Astrocyte (in vitro differentiated cells and primary cell): ENCODE data around the gene XXYLT1. TPM values are rescaled to one million over a fixed set of nuclear protein-coding genes. Genes with fewer than 3 reads are reported as not detected.

Source experiments
- DNase-seq: peaks from one replicate; pipeline ENCODE4 v3.0.0-alpha.2; 2010; ENCODE audit warnings: low read depth
- FAIRE-seq: peaks from 2 replicates; lab custom pipeline; 2011; peaks lifted over from hg19 to GRCh38; lab: Jason Lieb, UNC
- H2AFZ ChIP-seq: 2 replicates; pipeline ENCODE4 v1.6.0; 2012; ENCODE audit warnings: low read depth, low read length, inconsistent platforms
- H3K27ac ChIP-seq: 2 replicates; pipeline ENCODE4 v1.5.1; 2011; ENCODE audit warnings: low read depth, low read length, inconsistent platforms
- H3K27me3 ChIP-seq: 2 replicates; pipeline ENCODE4 v1.6.0; 2011; ENCODE audit warnings: low read length, inconsistent platforms; ENCODE audit not compliant: insufficient read depth
- H3K36me3 ChIP-seq: 2 replicates; pipeline ENCODE4 v1.5.1; 2011; ENCODE audit warnings: low read length, inconsistent platforms; ENCODE audit not compliant: insufficient read depth
- H3K4me1 ChIP-seq: 2 replicates; pipeline ENCODE4 v1.5.1; 2011; ENCODE audit warnings: low read length, inconsistent platforms; ENCODE audit not compliant: insufficient read depth
- H3K4me2 ChIP-seq: 2 replicates; pipeline ENCODE4 v1.6.0; 2012; ENCODE audit warnings: low read length, inconsistent platforms
- H3K4me3 ChIP-seq: 2 replicates; pipeline ENCODE4 v1.5.1; 2011; ENCODE audit warnings: low read depth, mild to moderate bottlenecking, low read length, inconsistent platforms; ENCODE audit not compliant: insufficient read depth
- H3K79me2 ChIP-seq: 2 replicates; pipeline ENCODE4 v1.6.0; 2012; ENCODE audit warnings: mild to moderate bottlenecking, low read length, inconsistent platforms; ENCODE audit not compliant: insufficient read depth
- H3K9ac ChIP-seq: 2 replicates; pipeline ENCODE4 v1.6.0; 2012; ENCODE audit warnings: mild to moderate bottlenecking, low read length, inconsistent platforms
- H3K9me3 ChIP-seq: 2 replicates; pipeline ENCODE4 v1.5.1; 2012; ENCODE audit warnings: low read depth, mild to moderate bottlenecking, low read length, inconsistent platforms; ENCODE audit not compliant: insufficient read depth
- H4K20me1 ChIP-seq: 2 replicates; pipeline ENCODE4 v1.6.0; 2012; ENCODE audit warnings: low read length, inconsistent platforms; ENCODE audit not compliant: insufficient read depth
- H3K27ac Mint-ChIP-seq: one replicate; pipeline ENCODE4 v1.8.0; 2021; ENCODE audit warnings: mild to moderate bottlenecking, mixed read lengths; ENCODE audit not compliant: unreplicated experiment
- H3K27me3 Mint-ChIP-seq: one replicate; pipeline ENCODE4 v1.8.0; 2021; ENCODE audit warnings: low read depth, mixed read lengths; ENCODE audit not compliant: unreplicated experiment
- H3K36me3 Mint-ChIP-seq: one replicate; pipeline ENCODE4 v1.8.0; 2021; ENCODE audit warnings: low read depth, mixed read lengths; ENCODE audit not compliant: unreplicated experiment
- H3K4me1 Mint-ChIP-seq: one replicate; pipeline ENCODE4 v1.8.0; 2021; ENCODE audit warnings: low read depth, mixed read lengths; ENCODE audit not compliant: unreplicated experiment
- H3K4me3 Mint-ChIP-seq: one replicate; pipeline ENCODE4 v1.8.0; 2021; ENCODE audit warnings: mild to moderate bottlenecking, moderate library complexity, mixed read lengths; ENCODE audit not compliant: unreplicated experiment
- H3K9me3 Mint-ChIP-seq: one replicate; pipeline ENCODE4 v1.8.0; 2021; ENCODE audit warnings: mild to moderate bottlenecking, mixed read lengths; ENCODE audit not compliant: unreplicated experiment
- EZH2 ChIP-seq: IDR thresholded peaks from 2 replicates; pipeline ENCODE4 v1.6.1; 2012; ENCODE audit warnings: mild to moderate bottlenecking, low read length, inconsistent platforms; ENCODE audit not compliant: insufficient read depth
- total RNA-seq: library from RNA; stranded (reverse); gene quantifications from 2 replicates; pipeline ENCODE4 v1.2.1, GENCODE V29; 2021
- TF ChIP-seq, protein P1 (sequence below): IDR thresholded peaks from 2 replicates; pipeline ENCODE4 v1.5.1; 2011; ENCODE audit warnings: low read depth, mild to moderate bottlenecking, inconsistent platforms, low read length, moderate library complexity; ENCODE audit not compliant: insufficient read depth

The XXYLT1 gene
- total RNA-seq, 1 donor from 2014 or later: 26.2 TPM

DNA sequence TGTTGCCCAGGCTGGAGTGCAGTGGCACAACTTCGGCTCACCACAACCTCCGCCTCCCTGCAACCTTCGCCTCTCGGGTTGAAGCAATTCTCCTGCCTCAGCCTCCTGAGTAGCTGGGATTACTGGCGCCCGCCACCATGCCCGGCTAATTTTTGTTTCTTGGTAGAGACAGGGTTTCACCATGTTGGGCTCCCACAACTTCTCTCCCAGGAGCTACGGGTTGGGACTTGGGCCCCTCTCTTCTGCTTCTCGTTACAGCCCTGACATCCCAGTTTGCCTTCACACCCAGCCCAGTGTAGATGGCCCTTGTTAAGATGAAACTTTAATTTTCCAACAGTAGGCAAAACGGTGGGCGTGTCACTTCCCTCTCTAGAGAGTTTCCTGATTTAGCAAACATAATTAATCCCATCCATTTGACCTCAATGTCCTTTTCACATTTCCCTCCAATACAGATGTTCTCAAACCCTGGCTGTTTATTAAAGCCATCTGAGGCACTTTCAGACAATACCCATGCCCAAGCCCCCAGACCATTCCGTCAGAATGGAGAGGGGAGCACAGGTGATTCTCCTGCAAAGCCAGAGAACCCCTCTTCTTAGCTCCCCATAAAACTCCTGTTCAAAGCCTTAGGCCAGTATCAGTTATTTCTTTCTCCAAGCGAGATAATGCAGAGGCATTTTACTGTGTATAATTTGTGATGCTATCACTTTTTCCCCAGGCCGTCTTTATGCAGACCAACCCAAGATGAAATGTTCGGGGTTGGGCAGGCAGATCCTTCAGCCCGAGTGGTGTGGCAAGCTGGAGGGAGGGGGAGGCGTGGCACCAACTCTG lies 245.7 kb downstream of the XXYLT1 start:
- Histone ChIP-seq H3K27me3 (peaks cover 8% of the 10 kb centered on the region), H3K4me2 (no peak overlapping the region), H3K36me3 (no peaks in the 10 kb centered on the region), H3K79me2 (no peaks in the 10 kb centered on the region), H3K9ac (no peak overlapping the region), H3K27ac (no peak overlapping the region), H3K4me3 (no peak overlapping the region), H3K9me3 (peaks cover 4% of the 10 kb centered on the region), H3K4me1 (no peaks in the 10 kb centered on the region), H2AFZ (no peak overlapping the region), H4K20me1 (no peaks in the 10 kb centered on the region)
- DNase-seq (no peak), FAIRE-seq (no peak)
- Mint-ChIP-seq H3K36me3 (no peaks in the 10 kb centered on the region), H3K27ac (no peak overlapping the region), H3K4me1 (peaks cover 3% of the 10 kb centered on the region), H3K4me3 (no peak overlapping the region), H3K27me3 (peaks cover 35% of the 10 kb centered on the region), H3K9me3 (peaks cover 3% of the 10 kb centered on the region)
- TF ChIP-seq EZH2: no peak
- TF ChIP-seq, protein P1, sequence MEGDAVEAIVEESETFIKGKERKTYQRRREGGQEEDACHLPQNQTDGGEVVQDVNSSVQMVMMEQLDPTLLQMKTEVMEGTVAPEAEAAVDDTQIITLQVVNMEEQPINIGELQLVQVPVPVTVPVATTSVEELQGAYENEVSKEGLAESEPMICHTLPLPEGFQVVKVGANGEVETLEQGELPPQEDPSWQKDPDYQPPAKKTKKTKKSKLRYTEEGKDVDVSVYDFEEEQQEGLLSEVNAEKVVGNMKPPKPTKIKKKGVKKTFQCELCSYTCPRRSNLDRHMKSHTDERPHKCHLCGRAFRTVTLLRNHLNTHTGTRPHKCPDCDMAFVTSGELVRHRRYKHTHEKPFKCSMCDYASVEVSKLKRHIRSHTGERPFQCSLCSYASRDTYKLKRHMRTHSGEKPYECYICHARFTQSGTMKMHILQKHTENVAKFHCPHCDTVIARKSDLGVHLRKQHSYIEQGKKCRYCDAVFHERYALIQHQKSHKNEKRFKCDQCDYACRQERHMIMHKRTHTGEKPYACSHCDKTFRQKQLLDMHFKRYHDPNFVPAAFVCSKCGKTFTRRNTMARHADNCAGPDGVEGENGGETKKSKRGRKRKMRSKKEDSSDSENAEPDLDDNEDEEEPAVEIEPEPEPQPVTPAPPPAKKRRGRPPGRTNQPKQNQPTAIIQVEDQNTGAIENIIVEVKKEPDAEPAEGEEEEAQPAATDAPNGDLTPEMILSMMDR: no peak

DNA sequence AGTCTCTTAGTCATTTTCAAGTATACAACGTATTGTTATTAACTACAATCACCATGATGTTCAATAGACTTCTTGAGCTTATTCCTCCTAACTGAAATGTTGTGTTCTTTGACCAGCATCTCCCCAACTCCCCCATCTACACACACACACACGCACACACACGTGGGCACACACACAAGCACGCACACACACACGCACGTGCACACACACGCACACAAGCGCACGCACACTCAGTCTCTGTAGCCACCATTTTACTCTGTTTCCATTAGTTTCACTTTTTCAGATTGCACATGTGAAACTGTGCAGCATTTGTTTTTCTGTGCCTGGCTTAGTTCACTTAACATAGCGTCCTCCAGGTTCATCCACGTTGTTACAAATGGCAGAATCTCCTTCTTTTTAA lies 247.0 kb downstream of the XXYLT1 start:
- no peak overlapping the region for H3K4me3 Mint-ChIP-seq
- Histone ChIP-seq H3K9me3 (peaks cover 4% of the 10 kb centered on the region), H3K4me3 (no peak overlapping the region), H3K9ac (no peak overlapping the region), H3K27me3 (peaks cover 20% of the 10 kb centered on the region), H2AFZ (no peak overlapping the region), H3K79me2 (no peaks in the 10 kb centered on the region), H3K4me2 (no peak overlapping the region), H3K4me1 (no peaks in the 10 kb centered on the region), H3K27ac (no peak overlapping the region), H4K20me1 (no peaks in the 10 kb centered on the region), H3K36me3 (no peaks in the 10 kb centered on the region)
- no peak for FAIRE-seq
- no peaks in the 10 kb centered on the region for H3K36me3 Mint-ChIP-seq
- no peak for DNase-seq
- peaks cover 45% of the 10 kb centered on the region for H3K27me3 Mint-ChIP-seq
- no peak for TF ChIP-seq EZH2
- TF ChIP-seq, protein P1: no peak
- no peak overlapping the region for H3K27ac Mint-ChIP-seq
- peaks cover 3% of the 10 kb centered on the region for H3K4me1 Mint-ChIP-seq
- H3K9me3 Mint-ChIP-seq: peaks cover 6% of the 10 kb centered on the region

DNA sequence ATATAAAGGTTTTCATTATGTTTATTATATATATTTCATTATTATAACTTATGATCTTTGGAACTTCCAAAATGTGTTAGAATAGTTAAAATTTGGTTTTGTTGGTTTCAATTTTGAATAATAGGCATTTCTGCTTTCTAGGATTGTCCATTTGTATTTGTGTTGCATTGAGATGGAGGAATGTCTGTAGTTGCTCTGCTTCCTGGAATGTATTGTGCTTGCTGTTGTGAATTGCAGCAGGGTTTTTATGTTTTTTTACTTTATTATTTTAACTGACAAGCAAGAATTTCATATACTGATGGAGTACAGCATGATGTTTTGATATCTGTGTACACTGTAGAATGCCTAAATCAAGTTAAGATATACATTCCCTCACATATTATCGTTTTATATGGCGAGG lies 247.4 kb downstream of the XXYLT1 start:
- FAIRE-seq (no peak), DNase-seq (no peak)
- H3K27ac Mint-ChIP-seq: no peak overlapping the region
- Histone ChIP-seq H2AFZ (no peak overlapping the region), H3K9me3 (peaks cover 4% of the 10 kb centered on the region), H3K4me2 (no peak overlapping the region), H3K79me2 (no peaks in the 10 kb centered on the region), H3K4me1 (no peaks in the 10 kb centered on the region), H3K27ac (no peak overlapping the region), H3K36me3 (no peaks in the 10 kb centered on the region), H4K20me1 (no peaks in the 10 kb centered on the region), H3K9ac (no peak overlapping the region), H3K27me3 (peaks cover 24% of the 10 kb centered on the region), H3K4me3 (no peak overlapping the region)
- H3K4me1 Mint-ChIP-seq: peaks cover 3% of the 10 kb centered on the region
- H3K27me3 Mint-ChIP-seq: peaks cover 49% of the 10 kb centered on the region
- H3K36me3 Mint-ChIP-seq: no peaks in the 10 kb centered on the region
- peaks cover 6% of the 10 kb centered on the region for H3K9me3 Mint-ChIP-seq
- no peak for TF ChIP-seq EZH2
- TF ChIP-seq, protein P1: no peak
- no peak overlapping the region for H3K4me3 Mint-ChIP-seq
